Stomach (tissue), 9 donors: Measurements from ENCODE around the gene RAB30. TPM values are rescaled to one million over a fixed set of nuclear protein-coding genes. Genes with fewer than 3 reads are reported as not detected.
A peak's percentile ranks its signal among the peaks of the same experiment; 100 is the strongest.

Experiments
- DNase-seq, 2 donors: peaks; one replicate each; pipeline versions ENCODE4 v3.0.0 to v3.0.0-alpha.2; 2013 to 2019
- H3K27ac ChIP-seq, 5 donors: fragments of 200-600 bp in 4 of 5; sonication (generic) in 4 of 5; one replicate each; pipeline ENCODE4 v1.5.1; 2013 to 2019; ENCODE audit warnings: mild to moderate bottlenecking in 1 of 5, moderate library complexity in 1 of 5
- H3K27me3 ChIP-seq, 3 donors: fragments of 200-600 bp; sonication (generic); one replicate each; pipeline ENCODE4 v1.5.1; 2017 to 2019; ENCODE audit warnings: mixed run types in 1 of 3
- H3K36me3 ChIP-seq, 4 donors: fragments of 200-600 bp; sonication (generic); 1 replicate in 3 of 4; 2 replicates in 1 of 4; pipeline ENCODE4 v1.5.1; 2016 to 2019
- H3K4me1 ChIP-seq, 4 donors: fragments of 200-600 bp; sonication (generic); one replicate each; pipeline ENCODE4 v1.5.1; 2016 to 2019
- H3K4me3 ChIP-seq, 4 donors: fragments of 200-600 bp; sonication (generic) in 3 of 4; one replicate each; pipeline ENCODE4 v1.5.1; 2016 to 2019; ENCODE audit warnings: mild to moderate bottlenecking in 1 of 4
- H3K9me3 ChIP-seq, 4 donors: fragments of 200-600 bp; sonication (generic); one replicate each; pipeline ENCODE4 v1.5.1; 2016 to 2019
- CTCF ChIP-seq, 7 experiments: fragments of 450-650 bp in 4 of 7; fragments of 200-600 bp in 3 of 7; sonication (generic) in 3 of 7; IDR thresholded peaks; one replicate each; pipeline ENCODE4 v1.5.1; 2016 to 2019; ENCODE audit warnings: antibody characterized with exemption in 7 of 7, control low read depth in 2 of 7, mild to moderate bottlenecking in 1 of 7
- EP300 ChIP-seq: sonication (generic); formaldehyde crosslinking; IDR thresholded peaks from one replicate; pipeline ENCODE4 v1.6.1; 2017; ENCODE audit warnings: antibody characterized with exemption
- POLR2A ChIP-seq, 4 donors: fragments of 450-650 bp; IDR thresholded peaks; one replicate each; pipeline ENCODE4 v1.6.1; 2016; ENCODE audit warnings: antibody characterized with exemption in 4 of 4, control low read depth in 2 of 4, mild to moderate bottlenecking in 1 of 4, moderate library complexity in 1 of 4
- POLR2AphosphoS5 ChIP-seq, 3 donors: sonication (generic); formaldehyde crosslinking; IDR thresholded peaks; one replicate each; pipeline ENCODE4 v1.6.1; 2016; ENCODE audit warnings: antibody characterized with exemption in 3 of 3
- WGBS, 5 donors: extraction: QIAGEN DNeasy Blood & Tissue Kit in 3 of 5; methylation state at CpG; one replicate each; pipeline versions ENCODE4 v1.1.5 to v1.1.7; 2013 to 2018; 5-methylcytosine and 5-hydroxymethylcytosine counted together
- intact Hi-C: fragments of 100-400 bp; cut with DNase I; formaldehyde crosslinking; loops from one replicate; pipeline ENCODE4 v1.15.1; 2023; ENCODE audit warnings: low total_unique reads
- polyA plus RNA-seq, 3 donors: library from polyadenylated mRNA; stranded (reverse); fragments of 200-250 nt; gene quantifications; one replicate each; pipeline ENCODE4 v1.2.3, GENCODE V29; 2013
- total RNA-seq, 5 donors: library from RNA; depleted of rRNA; stranded (reverse); fragments of >200 nt; gene quantifications; one replicate each; pipeline versions ENCODE4 v1.1.0 to v1.2.3, GENCODE V29; 2014 to 2016
- donor health status: healthy with polysubstance abuse.
- donor health status: Bipolar disorder and iron deficiency.
- donor health status: healthy.

Gene RAB30
- total and polyA plus RNA-seq, 8 donors, result 0.29 to 14.0 (median 3.1) TPM

GRCh38 chr11:83033371-83033770 lies 38.3 kb downstream of the RAB30 start:
- TF ChIP-seq POLR2AphosphoS5 (IDR thresholded peaks at IDR 0.05) (no peak), POLR2A (IDR thresholded peaks at IDR 0.05) (no peak), EP300 (no peak), CTCF (IDR thresholded peaks at IDR 0.05) (no peak)
- H3K9me3 ChIP-seq, result no peaks in the 10 kb centered on the region
- H3K27me3 ChIP-seq, result no peaks in the 10 kb centered on the region
- intact Hi-C loops, result no loop called here
- H3K36me3 ChIP-seq, result no peaks in the 10 kb centered on the region
- 50 to 72% (median 61%) methylated on average over 1 of the region's 1 CpG for WGBS, 5 donors
- peaks cover 16 to 48% (median 31%) of the 10 kb centered on the region in 4 donors for H3K4me1 ChIP-seq
- DNase-seq, result no peak
- peak overlapping the region in 3 of 4 donors; percentile 7 to 14 (median 9) for H3K4me3 ChIP-seq
- H3K27ac ChIP-seq, result peak overlapping the region in 4 of 5 donors; percentile 35 to 73 (median 70)

DNA sequence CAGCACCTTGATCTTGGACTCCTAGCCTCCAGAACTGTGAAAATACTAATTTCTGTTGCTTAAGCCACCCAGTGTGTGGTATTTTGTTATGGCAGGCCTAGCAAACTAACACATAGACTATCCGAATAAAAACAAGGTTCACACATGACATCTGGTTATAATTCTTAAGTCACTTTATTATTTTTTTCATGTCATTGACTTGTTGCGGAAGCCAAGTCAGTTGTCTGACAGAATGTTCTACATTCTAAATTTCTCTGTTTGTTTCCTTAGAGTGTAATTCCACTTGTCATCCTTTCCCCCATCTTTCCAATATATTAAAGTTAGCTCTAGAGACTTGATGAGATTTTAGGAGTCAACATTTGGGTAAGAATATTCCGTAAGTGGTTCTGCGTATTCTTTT lies 40.6 kb downstream of the RAB30 start:
- no peaks in the 10 kb centered on the region for H3K9me3 ChIP-seq
- no peak overlapping the region for H3K27ac ChIP-seq
- no peaks in the 10 kb centered on the region for H3K36me3 ChIP-seq
- H3K4me3 ChIP-seq, result no peak overlapping the region
- TF ChIP-seq CTCF (IDR thresholded peaks at IDR 0.05) (no peak), EP300 (no peak), POLR2AphosphoS5 (IDR thresholded peaks at IDR 0.05) (no peak)
- H3K27me3 ChIP-seq, result no peaks in the 10 kb centered on the region
- intact Hi-C loops, result no loop called here
- DNase-seq, result no peak
- H3K4me1 ChIP-seq, result peaks cover 16 to 39% (median 27%) of the 10 kb centered on the region in 4 donors
- WGBS, 5 donors, result 89 to 97% (median 91%) methylated on average over 4 of the region's 4 CpGs

DNA sequence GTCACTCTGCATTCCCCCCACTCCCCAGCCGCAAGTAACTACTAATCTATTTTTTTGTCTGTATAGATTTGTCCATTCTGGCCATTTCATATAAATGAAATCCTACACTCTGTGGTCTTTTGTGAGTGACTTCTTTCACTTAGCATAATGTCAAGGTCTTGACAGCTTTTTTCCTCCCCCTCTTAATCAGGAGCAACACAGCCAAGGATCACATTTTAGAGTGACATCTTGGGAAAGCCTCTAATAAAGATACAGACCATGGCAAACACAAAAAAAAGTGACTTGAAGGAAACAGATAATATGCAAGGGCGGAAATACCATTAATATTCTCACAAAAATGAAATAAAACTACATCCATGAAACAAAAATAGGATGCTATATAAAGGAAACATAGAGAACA lies 43.9 kb downstream of the RAB30 start:
- intact Hi-C loops, result no loop called here
- H3K4me3 ChIP-seq, result no peak overlapping the region
- no peak for DNase-seq
- no peak overlapping the region for H3K27ac ChIP-seq
- peaks cover 0 to 28% (median 20%) of the 10 kb centered on the region in 4 donors for H3K4me1 ChIP-seq
- H3K27me3 ChIP-seq, result no peaks in the 10 kb centered on the region
- H3K36me3 ChIP-seq, result no peaks in the 10 kb centered on the region
- no peaks in the 10 kb centered on the region for H3K9me3 ChIP-seq
- TF ChIP-seq POLR2A (IDR thresholded peaks at IDR 0.05) (no peak), POLR2AphosphoS5 (IDR thresholded peaks at IDR 0.05) (no peak), EP300 (no peak), CTCF (IDR thresholded peaks at IDR 0.05) (no peak)
- 96 to 100% (median 98%) methylated on average over 2 of the region's 2 CpGs for WGBS, 5 donors

- H3K27me3 ChIP-seq, result no peaks in the 10 kb centered on the region
- no peak for DNase-seq
- no peak overlapping the region for H3K27ac ChIP-seq
- H3K4me3 ChIP-seq, result no peak overlapping the region
- intact Hi-C loops, result no loop called here
- TF ChIP-seq POLR2A (IDR thresholded peaks at IDR 0.05), result no peak
- TF ChIP-seq CTCF (IDR thresholded peaks at IDR 0.05), result no peak
- no peak for TF ChIP-seq EP300
- TF ChIP-seq POLR2AphosphoS5 (IDR thresholded peaks at IDR 0.05), result no peak
- H3K36me3 ChIP-seq, result no peaks in the 10 kb centered on the region
- WGBS, 5 donors, result 89 to 93% (median 89%) methylated on average over 5 of the region's 5 CpGs
- no peaks in the 10 kb centered on the region for H3K9me3 ChIP-seq
- peaks cover 0 to 23% (median 18%) of the 10 kb centered on the region in 4 donors for H3K4me1 ChIP-seq
These were observed 44.4 kb downstream of the RAB30 start for GRCh38 chr11:83027289-83027688.
